Brain microvascular endothelial cell (primary cell): Measurements from ENCODE around the gene MTHFS.

Experiments
- DNase-seq: peaks from one replicate; pipeline ENCODE4 v3.0.0-alpha.2; 2020
- H3K27ac ChIP-seq: fragments of 250-450 bp; sonication (Bioruptor Pico); 2 replicates; pipeline ENCODE4 v1.5.1; 2020; ENCODE audit warnings: mild to moderate bottlenecking, moderate library complexity
- H3K27me3 ChIP-seq: fragments of 250-450 bp; sonication (Bioruptor Pico); replicated peaks from 2 replicates; pipeline ENCODE4 v1.5.1; 2020; ENCODE audit warnings: mild to moderate bottlenecking
- H3K36me3 ChIP-seq: fragments of 250-450 bp; sonication (Bioruptor Pico); replicated peaks from 2 replicates; pipeline ENCODE4 v1.5.1; 2020; ENCODE audit warnings: mild to moderate bottlenecking
- H3K4me3 ChIP-seq: 2 replicates; pipeline ENCODE4 v1.5.1; 2011; ENCODE audit warnings: low read depth, mild to moderate bottlenecking, control low read depth, low read length, moderate library complexity
- CTCF ChIP-seq: IDR thresholded peaks from 2 replicates; pipeline ENCODE4 v1.5.1; 2011; ENCODE audit warnings: low read depth, mild to moderate bottlenecking, moderate library complexity, low read length, control low read depth, inconsistent platforms; ENCODE audit errors: missing control alignments
- in situ Hi-C: cut with HindIII; loops from 2 replicates; pipeline ENCODE4 v1.10.0; 2017; ENCODE audit warnings: low sequenced_read_pairs, low pct_ligation_motif_present

Gene MTHFS

DNA sequence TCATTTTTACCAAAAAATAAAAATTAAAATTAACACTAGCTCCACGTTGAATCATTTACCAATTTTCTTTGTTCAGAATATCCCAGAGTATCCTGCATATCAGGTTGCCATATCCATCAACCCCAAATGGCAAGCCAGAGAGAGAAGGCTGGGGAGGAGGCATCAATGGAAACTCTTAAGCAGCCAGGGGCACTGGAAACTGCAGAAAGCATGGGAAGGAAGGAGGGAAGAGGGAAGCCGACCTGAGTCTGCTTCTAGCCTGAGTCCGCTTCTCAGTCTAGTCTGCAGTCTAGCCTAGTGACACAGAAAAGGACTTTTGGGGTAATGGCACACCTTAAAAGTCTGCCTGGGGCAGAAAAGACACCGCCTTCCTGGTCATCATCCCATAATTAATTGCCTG, 1.6 kb upstream of the MTHFS start:
- H3K36me3 ChIP-seq = no peaks in the 10 kb centered on the region
- TF ChIP-seq CTCF = no peak
- no peak for DNase-seq
- no peaks in the 10 kb centered on the region for H3K27me3 ChIP-seq
- in situ Hi-C loops = loop anchor here (25.0 kb wide), 1 partner anchor 264 kb away; the partner anchor contains the start of gene FAH
- H3K4me3 ChIP-seq = no peak overlapping the region
- no peak overlapping the region for H3K27ac ChIP-seq

DNA sequence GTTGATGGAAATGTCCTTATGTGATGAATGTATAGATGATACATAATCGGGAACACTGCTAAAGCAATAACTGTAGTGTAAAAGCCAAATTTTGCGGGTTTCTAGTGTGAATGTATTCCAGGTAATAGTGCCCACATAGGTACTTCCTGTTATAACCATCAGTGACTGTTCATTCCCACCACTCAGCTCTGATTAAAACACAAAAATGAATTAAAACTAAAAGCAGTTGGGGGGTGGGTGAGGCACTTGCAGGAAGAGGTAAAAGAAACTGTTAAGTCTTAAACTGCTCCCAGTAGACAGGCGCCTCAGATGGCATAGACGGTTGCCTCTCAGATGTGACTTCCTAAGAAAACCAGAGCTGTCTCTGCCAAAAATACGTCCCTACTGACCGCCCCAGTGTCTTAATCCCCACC, 893 bp upstream of the MTHFS start:
- Histone ChIP-seq H3K4me3 (no peak overlapping the region), H3K27ac (no peak overlapping the region), H3K27me3 (no peaks in the 10 kb centered on the region), H3K36me3 (no peaks in the 10 kb centered on the region)
- in situ Hi-C loops = loop anchor here (25.0 kb wide), 1 partner anchor 265 kb away; the partner anchor contains the start of gene FAH
- no peak for TF ChIP-seq CTCF
- DNase-seq = no peak

DNA sequence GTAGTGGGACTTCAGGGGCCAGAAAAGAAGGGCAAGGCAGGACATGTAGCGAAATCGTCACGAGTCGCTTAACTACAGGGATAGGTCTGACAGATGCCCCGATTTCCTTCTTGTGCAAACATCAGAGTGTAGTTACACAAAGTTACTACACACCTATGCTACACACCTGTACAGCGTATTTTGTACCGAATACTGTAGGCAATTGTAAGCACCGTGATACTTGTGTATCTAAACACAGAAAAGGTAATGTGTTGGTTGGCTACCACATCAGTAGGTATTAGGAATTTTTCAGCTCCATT, 515 bp upstream of the MTHFS start:
- H3K36me3 ChIP-seq = no peaks in the 10 kb centered on the region
- H3K4me3 ChIP-seq = peak overlapping the region; percentile 82
- H3K27ac ChIP-seq = peak overlapping the region; percentile 69
- DNase-seq = no peak
- no peak for TF ChIP-seq CTCF
- in situ Hi-C loops = loop anchor here (25.0 kb wide), 1 partner anchor 265 kb away; the partner anchor contains the start of gene FAH
- no peaks in the 10 kb centered on the region for H3K27me3 ChIP-seq

GRCh38 chr15:79896131-79896633, 632 bp downstream of the MTHFS start:
- no peak for DNase-seq
- no peak for TF ChIP-seq CTCF
- in situ Hi-C loops = loop anchor here (25.0 kb wide), 1 partner anchor 266 kb away; the partner anchor contains the start of gene FAH
- Histone ChIP-seq H3K4me3 (peak overlapping the region; percentile 82), H3K27me3 (no peaks in the 10 kb centered on the region), H3K36me3 (no peaks in the 10 kb centered on the region), H3K27ac (peak overlapping the region; percentile 69)

DNA sequence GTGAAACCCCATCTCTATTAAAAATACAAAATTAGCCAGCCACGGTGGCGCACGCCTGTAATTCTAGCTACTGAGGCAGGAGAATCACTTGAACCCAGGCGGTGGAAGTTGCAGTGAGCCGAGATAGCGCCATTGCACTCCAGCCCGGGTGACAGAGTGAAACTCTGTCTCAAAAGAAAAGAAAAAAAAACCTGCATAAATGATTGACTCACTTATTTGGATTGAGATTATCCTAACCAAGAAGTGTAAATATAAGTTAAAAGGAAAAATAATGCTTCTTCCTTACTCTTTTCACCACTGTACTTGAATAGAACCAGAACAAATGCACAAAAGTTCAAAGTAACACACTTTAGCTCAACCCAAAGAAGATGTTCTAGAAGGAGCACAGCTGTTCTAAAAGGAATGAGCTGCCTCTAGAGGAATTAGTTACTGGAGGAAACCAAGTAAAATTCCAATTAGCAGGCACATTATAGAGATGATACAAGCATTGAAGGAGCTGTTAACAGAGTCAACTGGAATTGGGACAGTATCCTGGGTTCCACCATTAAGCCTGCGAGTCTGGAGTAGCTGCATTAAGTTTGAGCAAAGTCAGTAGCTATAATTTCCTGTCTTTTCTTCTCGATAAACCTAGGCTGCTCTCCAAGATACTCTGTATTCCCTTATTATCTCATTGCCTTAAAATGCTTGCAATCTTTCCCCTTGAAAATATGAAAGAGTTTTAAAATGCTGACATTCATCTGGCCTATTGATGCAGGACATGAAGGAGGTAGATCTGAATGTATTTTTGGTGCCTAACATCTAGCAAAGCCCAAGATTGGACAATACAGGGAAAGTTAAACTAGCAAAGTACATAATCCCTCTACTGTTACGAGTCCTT, 9.5 kb downstream of the MTHFS start:
- peaks cover 2% of the 10 kb centered on the region for H3K36me3 ChIP-seq
- H3K27ac ChIP-seq = no peak overlapping the region
- no peaks in the 10 kb centered on the region for H3K27me3 ChIP-seq
- in situ Hi-C loops = loop anchor here (25.0 kb wide), 1 partner anchor 275 kb away; the partner anchor contains the start of gene FAH
- no peak for DNase-seq
- TF ChIP-seq CTCF = no peak
- no peak overlapping the region for H3K4me3 ChIP-seq
